ENCODE results near the gene MYZAP.

GRCh38 chr15:57727031-57727430, 135.3 kb downstream of the MYZAP start:
- no peak for TF ChIP-seq CAMTA2 (CRISPR knock-in tag; IDR thresholded peaks at IDR 0.05; ENCODE audit: borderline replicate concordance)
- no peak for TF ChIP-seq HOMEZ (CRISPR knock-in tag; IDR thresholded peaks at IDR 0.05; ENCODE audit: low read depth)
- no peak for TF ChIP-seq HNRNPUL1 (IDR thresholded peaks at IDR 0.05; ENCODE audit: low read depth, low read length)
- no peak for TF ChIP-seq ATF3 (CRISPR knock-in tag; IDR thresholded peaks at IDR 0.05)
- no peak for TF ChIP-seq ZNF614 (CRISPR knock-in tag; IDR thresholded peaks at IDR 0.05; ENCODE audit: borderline replicate concordance)
- TF ChIP-seq CC2D1A (CRISPR knock-in tag; IDR thresholded peaks at IDR 0.05), result no peak
- TF ChIP-seq ZKSCAN8 (CRISPR knock-in tag; IDR thresholded peaks at IDR 0.05; ENCODE audit: borderline replicate concordance), result no peak
- no peak for TF ChIP-seq CEBPG (CRISPR knock-in tag; IDR thresholded peaks at IDR 0.05)
- TF ChIP-seq POLR2A (IDR thresholded peaks at IDR 0.05; ENCODE audit: insufficient read depth in 1 of 2, low read depth in 2 of 2, low read length in 2 of 2), result no peak
- TF ChIP-seq ZNF724P (CRISPR knock-in tag; IDR thresholded peaks at IDR 0.05; ENCODE audit: borderline replicate concordance), result no peak
- no peak for TF ChIP-seq ATF7-NPFF (CRISPR knock-in tag; IDR thresholded peaks at IDR 0.05; ENCODE audit: low read depth)
- no peak for TF ChIP-seq ZNF484 (CRISPR knock-in tag; IDR thresholded peaks at IDR 0.05; ENCODE audit: borderline replicate concordance, low read depth)
- TF ChIP-seq TBX3 (IDR thresholded peaks at IDR 0.05; ENCODE audit: borderline replicate concordance), result no peak
